GM04504 (cell line): ENCODE results near the gene TYRO3.
A peak's percentile ranks its signal among the peaks of the same experiment; 100 is the strongest.
"Not testable (repeated sequence)": the region's sequence is repeated elsewhere in the genome, so short reads cannot be mapped to it uniquely, and the experiment has no call there.

Experiments used
- DNase-seq: peaks from one replicate; pipeline ENCODE4 v3.0.0-alpha.2; 2012; ENCODE audit warnings: low read depth

TYRO3 gene

GRCh38 chr15:41554343-41554742 is 4.7 kb upstream of the TYRO3 start:
- no peak for DNase-seq

- DNase-seq: no peak
Measured at GRCh38 chr15:41554915-41555314, 4.1 kb upstream of the TYRO3 start.

GRCh38 chr15:41556677-41557076 is 2.3 kb upstream of the TYRO3 start:
- no peak for DNase-seq

- peak; percentile 23 for DNase-seq
Measured at GRCh38 chr15:41557673-41558399, 1.2 kb upstream of the TYRO3 start.

GRCh38 chr15:41559239-41559782 is 299 bp downstream of the TYRO3 start:
- DNase-seq: no peak

- no peak for DNase-seq
Measured at GRCh38 chr15:41560572-41560874, 1.5 kb downstream of the TYRO3 start.

GRCh38 chr15:41561104-41561776 is 2.2 kb downstream of the TYRO3 start:
- no peak for DNase-seq

- no peak for DNase-seq
Measured at GRCh38 chr15:41561777-41562145, 2.7 kb downstream of the TYRO3 start.

- DNase-seq: no peak
Measured at GRCh38 chr15:41562244-41562643, 3.2 kb downstream of the TYRO3 start.

- DNase-seq: no peak
Measured at GRCh38 chr15:41562784-41563198, 3.8 kb downstream of the TYRO3 start.

- DNase-seq: no peak
Measured at GRCh38 chr15:41564286-41564959, 5.4 kb downstream of the TYRO3 start.

- no peak for DNase-seq
Measured at GRCh38 chr15:41564960-41565502, 6.0 kb downstream of the TYRO3 start.

GRCh38 chr15:41565702-41566101 is 6.7 kb downstream of the TYRO3 start:
- DNase-seq: no peak

- no peak for DNase-seq
Measured at GRCh38 chr15:41566121-41566885, 7.3 kb downstream of the TYRO3 start.

GRCh38 chr15:41567261-41567660 is 8.2 kb downstream of the TYRO3 start:
- DNase-seq: no peak

GRCh38 chr15:41567862-41568261 is 8.8 kb downstream of the TYRO3 start:
- no peak for DNase-seq

- no peak for DNase-seq
Measured at GRCh38 chr15:41568350-41569017, 9.5 kb downstream of the TYRO3 start.

GRCh38 chr15:41569232-41569631 is 10.2 kb downstream of the TYRO3 start:
- DNase-seq: not testable (repeated sequence)

GRCh38 chr15:41570764-41571163 is 11.8 kb downstream of the TYRO3 start:
- no peak for DNase-seq

GRCh38 chr15:41571948-41572347 is 12.9 kb downstream of the TYRO3 start:
- no peak for DNase-seq

GRCh38 chr15:41572866-41573265 is 13.9 kb downstream of the TYRO3 start:
- DNase-seq: no peak

- DNase-seq: no peak
Measured at GRCh38 chr15:41573396-41573795, 14.4 kb downstream of the TYRO3 start.
